AG09309 (cell line): ENCODE data around the gene MAP3K20.

Experiments used
- DNase-seq: peaks from one replicate; pipeline ENCODE4 v3.0.0-alpha.2; 2010; ENCODE audit warnings: low read depth
- H3K4me3 ChIP-seq: 2 replicates; pipeline ENCODE4 v1.5.1; 2011; ENCODE audit warnings: mild to moderate bottlenecking, low read depth, low read length, moderate library complexity; ENCODE audit not compliant: control insufficient read depth
- TF ChIP-seq, protein P1 (sequence below): IDR thresholded peaks from 2 replicates; pipeline ENCODE4 v1.5.1; 2011; ENCODE audit warnings: mild to moderate bottlenecking, low read depth, low read length, inconsistent platforms; ENCODE audit not compliant: insufficient read depth, control insufficient read depth; ENCODE audit errors: missing control alignments

MAP3K20 gene

DNA sequence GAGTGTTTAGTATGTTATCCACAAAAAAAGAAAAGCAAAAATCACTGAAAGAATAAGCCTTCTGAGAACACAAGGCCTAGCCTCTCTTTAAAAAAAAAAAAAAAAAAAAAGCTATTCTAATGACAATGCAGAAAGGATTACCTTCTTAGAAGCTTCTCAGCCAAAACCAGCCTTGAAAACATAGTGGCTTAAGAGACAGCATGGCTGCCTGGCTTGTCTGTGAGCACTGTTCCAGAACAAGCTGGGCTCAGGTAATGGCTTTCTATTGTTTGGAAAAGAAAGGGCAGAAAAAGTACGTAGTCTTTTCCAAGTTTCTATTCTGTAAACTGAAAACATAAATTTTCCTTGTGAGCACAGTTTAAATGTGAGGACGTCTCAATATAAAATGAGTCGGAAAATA is 119.5 kb downstream of the MAP3K20 start:
- TF ChIP-seq, protein P1, sequence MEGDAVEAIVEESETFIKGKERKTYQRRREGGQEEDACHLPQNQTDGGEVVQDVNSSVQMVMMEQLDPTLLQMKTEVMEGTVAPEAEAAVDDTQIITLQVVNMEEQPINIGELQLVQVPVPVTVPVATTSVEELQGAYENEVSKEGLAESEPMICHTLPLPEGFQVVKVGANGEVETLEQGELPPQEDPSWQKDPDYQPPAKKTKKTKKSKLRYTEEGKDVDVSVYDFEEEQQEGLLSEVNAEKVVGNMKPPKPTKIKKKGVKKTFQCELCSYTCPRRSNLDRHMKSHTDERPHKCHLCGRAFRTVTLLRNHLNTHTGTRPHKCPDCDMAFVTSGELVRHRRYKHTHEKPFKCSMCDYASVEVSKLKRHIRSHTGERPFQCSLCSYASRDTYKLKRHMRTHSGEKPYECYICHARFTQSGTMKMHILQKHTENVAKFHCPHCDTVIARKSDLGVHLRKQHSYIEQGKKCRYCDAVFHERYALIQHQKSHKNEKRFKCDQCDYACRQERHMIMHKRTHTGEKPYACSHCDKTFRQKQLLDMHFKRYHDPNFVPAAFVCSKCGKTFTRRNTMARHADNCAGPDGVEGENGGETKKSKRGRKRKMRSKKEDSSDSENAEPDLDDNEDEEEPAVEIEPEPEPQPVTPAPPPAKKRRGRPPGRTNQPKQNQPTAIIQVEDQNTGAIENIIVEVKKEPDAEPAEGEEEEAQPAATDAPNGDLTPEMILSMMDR: no peak
- no peak for DNase-seq
- no peak overlapping the region for H3K4me3 ChIP-seq

DNA sequence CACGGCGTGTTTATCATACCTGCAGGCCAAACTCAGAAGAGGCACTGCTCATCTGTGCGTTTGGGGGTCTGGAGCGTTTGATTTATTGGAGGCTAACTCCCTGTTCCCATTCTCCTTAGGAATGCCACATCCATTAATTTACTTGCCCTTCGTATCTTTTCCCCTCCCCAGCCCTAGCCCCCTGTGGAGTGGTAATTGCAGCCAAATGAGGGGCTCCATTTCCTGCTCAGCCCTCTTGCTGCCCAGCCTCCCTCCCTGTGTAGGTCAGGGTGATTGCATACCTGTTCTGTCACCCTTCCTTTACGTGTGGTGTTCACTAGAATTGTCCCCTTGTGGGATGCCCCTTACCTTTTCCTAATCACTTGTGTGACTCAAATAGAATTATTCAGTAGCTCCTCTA is 120.4 kb downstream of the MAP3K20 start:
- TF ChIP-seq, protein P1: no peak
- H3K4me3 ChIP-seq: no peak overlapping the region
- no peak for DNase-seq

DNA sequence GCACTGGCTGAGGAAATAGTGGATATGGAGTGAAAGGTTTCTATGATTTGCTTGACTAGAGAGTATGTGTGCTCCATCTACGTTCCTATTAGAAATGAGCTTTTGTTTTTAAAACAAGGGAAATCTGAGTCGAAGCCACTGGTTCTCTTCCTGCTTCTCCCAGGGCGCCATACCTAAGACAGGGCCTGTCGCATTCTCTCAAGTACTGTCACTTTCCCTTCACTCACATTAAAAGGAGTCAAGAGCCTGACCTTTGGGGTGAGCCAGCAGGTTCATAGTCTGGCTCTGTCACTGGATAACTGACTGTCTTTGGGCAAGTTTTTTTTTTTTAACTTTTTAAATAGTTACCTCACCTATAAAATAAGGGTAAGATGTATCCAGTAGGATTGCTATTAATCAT is 121.0 kb downstream of the MAP3K20 start:
- TF ChIP-seq, protein P1: no peak
- no peak overlapping the region for H3K4me3 ChIP-seq
- no peak for DNase-seq

DNA sequence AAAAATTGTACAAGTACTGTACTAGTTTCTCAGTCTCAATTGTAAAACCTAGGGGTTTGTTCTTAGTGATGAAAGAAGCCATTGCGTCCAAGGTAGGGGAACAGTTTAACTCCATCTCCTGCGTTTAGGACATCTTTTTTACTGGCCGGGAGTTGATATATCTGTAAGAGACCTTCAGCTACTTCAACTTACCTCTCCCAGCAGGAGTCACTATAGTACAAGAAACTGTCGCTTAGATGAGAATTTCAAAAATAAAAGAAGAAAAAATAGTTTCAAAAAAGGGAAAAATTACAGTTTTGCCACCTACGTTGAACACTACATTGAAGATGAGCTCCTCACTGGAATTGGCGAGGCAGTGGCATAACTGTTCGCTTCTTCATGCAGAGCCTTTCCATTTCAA is 122.7 kb downstream of the MAP3K20 start:
- TF ChIP-seq, protein P1: no peak
- DNase-seq: no peak
- no peak overlapping the region for H3K4me3 ChIP-seq

DNA sequence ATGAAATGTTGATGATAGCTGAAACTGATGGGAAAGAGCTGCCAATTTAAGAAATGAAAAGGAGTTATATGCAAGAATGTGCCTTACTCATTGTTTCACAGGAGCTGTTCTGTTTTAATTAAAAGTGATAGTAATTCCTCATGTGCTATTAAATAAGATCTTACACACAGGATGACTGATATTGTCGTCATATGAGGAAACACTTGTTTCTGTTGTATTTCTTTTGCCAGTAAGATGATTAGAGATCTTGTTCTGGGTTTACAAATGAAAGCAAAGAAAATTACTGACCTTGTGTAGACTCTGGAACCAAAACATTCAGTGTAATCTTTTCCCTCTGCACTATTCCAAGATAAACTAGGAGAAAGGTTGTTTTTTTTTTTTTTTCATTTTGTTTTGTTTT is 123.6 kb downstream of the MAP3K20 start:
- DNase-seq: no peak
- TF ChIP-seq, protein P1: no peak
- no peak overlapping the region for H3K4me3 ChIP-seq

DNA sequence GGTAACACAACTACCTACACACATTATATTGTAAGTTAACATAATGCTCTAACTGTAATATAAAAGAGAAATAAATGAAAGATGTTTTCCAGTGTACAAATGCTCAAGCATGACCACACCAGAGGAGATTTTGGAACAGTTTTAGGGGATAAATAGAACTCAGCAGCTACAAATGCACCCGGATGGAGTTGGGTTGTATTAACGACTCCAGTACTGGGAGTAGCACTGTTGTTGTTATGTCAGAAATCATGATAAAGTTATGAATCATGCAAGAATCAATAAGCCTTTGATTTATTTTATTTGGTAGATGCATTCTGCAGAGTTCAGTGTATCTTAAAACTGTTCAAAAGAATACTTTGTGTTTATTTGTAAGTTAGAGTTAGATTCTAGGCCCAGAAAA is 126.9 kb downstream of the MAP3K20 start:
- TF ChIP-seq, protein P1: no peak
- DNase-seq: no peak
- H3K4me3 ChIP-seq: no peak overlapping the region

DNA sequence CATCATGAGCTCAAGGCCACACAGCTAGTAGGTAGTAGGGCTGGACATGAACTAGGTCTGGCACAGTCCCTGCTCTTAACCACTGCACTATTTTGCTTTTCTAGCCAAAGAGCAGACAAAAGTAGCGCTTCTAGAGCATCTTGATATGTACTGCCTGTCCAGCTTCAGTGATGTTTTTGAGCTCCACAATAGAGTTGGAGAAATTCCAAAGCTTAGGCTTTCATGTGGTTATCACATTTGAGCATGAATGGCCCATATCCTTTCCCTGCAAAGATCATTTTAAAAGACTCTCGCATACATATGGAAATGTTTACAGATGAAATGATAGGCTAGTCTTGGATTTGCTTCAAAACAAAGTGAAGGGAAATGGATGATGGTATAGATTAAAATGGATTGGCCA is 128.7 kb downstream of the MAP3K20 start:
- no peak for DNase-seq
- TF ChIP-seq, protein P1: no peak
- H3K4me3 ChIP-seq: no peak overlapping the region
